Measurements from ENCODE around the gene SLC18A3.

Gene SLC18A3

GRCh38 chr10:49610114-49610457 is at the start of gene SLC18A3:
TSS of gene SLC18A3 (plus strand) at chr10:49610310. CDS start at chr10:49610741, 431 bp downstream.
- no peak for DNase-seq

GRCh38 chr10:49560526-49560925 is 49.6 kb upstream of the SLC18A3 start:
- no peak for DNase-seq

GRCh38 chr10:49562893-49563292 is 47.2 kb upstream of the SLC18A3 start:
- DNase-seq, result no peak

GRCh38 chr10:49564461-49565009 is 45.6 kb upstream of the SLC18A3 start:
- no peak for DNase-seq

GRCh38 chr10:49567810-49568209 is 42.3 kb upstream of the SLC18A3 start:
- DNase-seq, result no peak

- no peak for DNase-seq
Observed at GRCh38 chr10:49568235-49568634, 41.9 kb upstream of the SLC18A3 start.

GRCh38 chr10:49569031-49569631 is 41.0 kb upstream of the SLC18A3 start:
- no peak for DNase-seq

- no peak for DNase-seq
Observed at GRCh38 chr10:49571388-49571787, 38.7 kb upstream of the SLC18A3 start.

GRCh38 chr10:49572594-49573114 is 37.5 kb upstream of the SLC18A3 start:
- DNase-seq, result no peak

- DNase-seq, result no peak
Observed at GRCh38 chr10:49575489-49576072, 34.5 kb upstream of the SLC18A3 start.

GRCh38 chr10:49577182-49577925 is 32.8 kb upstream of the SLC18A3 start:
- no peak for DNase-seq

- DNase-seq, result no peak
Observed at GRCh38 chr10:49578392-49578791, 31.7 kb upstream of the SLC18A3 start.

GRCh38 chr10:49579621-49580020 is 30.5 kb upstream of the SLC18A3 start:
- DNase-seq, result no peak

- no peak for DNase-seq
Observed at GRCh38 chr10:49585387-49585786, 24.7 kb upstream of the SLC18A3 start.

GRCh38 chr10:49587981-49588380 is 22.1 kb upstream of the SLC18A3 start:
- no peak for DNase-seq

GRCh38 chr10:49592726-49593563 is 17.2 kb upstream of the SLC18A3 start:
- peak; percentile 64 for DNase-seq

GRCh38 chr10:49593564-49593875 is 16.6 kb upstream of the SLC18A3 start:
- DNase-seq, result no peak

GRCh38 chr10:49593998-49594397 is 16.1 kb upstream of the SLC18A3 start:
- no peak for DNase-seq

GRCh38 chr10:49594594-49594993 is 15.5 kb upstream of the SLC18A3 start:
- peak; percentile 17 for DNase-seq

GRCh38 chr10:49595003-49595712 is 15.0 kb upstream of the SLC18A3 start:
- DNase-seq, result no peak

GRCh38 chr10:49595713-49596492 is 14.2 kb upstream of the SLC18A3 start:
- DNase-seq, result no peak

- no peak for DNase-seq
Observed at GRCh38 chr10:49596493-49596809, 13.7 kb upstream of the SLC18A3 start.

Measured in NCI-H1436 (cell line).